PC-3 (cell line): ENCODE results near the gene CTNND1. TPM values are rescaled to one million over a fixed set of nuclear protein-coding genes. Genes with fewer than 3 reads are reported as not detected.

ENCODE experiments used
- ATAC-seq: fragments of 200-7000 bp; cut with Tn5 transposase; 2 replicates; pipeline ENCODE4 v1.9.1; 2020; ENCODE audit warnings: mild to moderate bottlenecking, moderate library complexity
- BruUV-seq: library from RNA; stranded (reverse); fragments of 400-500 nt; replicated peaks from 2 replicates; lab custom pipeline; 2021; lab: Mats Ljungman, UMichigan
- CTCF ChIA-PET: fragments of 300-600 bp; sonication (Branson Sonifier 250); formaldehyde crosslinking; loops from one replicate; lab custom pipeline; 2022; ENCODE audit warnings: antibody characterized with exemption; lab: Charles Lee
- POLR2A ChIA-PET: fragments of 300-600 bp; sonication (Branson Sonifier 250); formaldehyde crosslinking; loops from one replicate; lab custom pipeline; 2022; ENCODE audit warnings: antibody characterized with exemption; ENCODE audit not compliant: unreplicated experiment; lab: Charles Lee
- DNase-seq: peaks from one replicate; pipeline ENCODE4 v3.0.0-alpha.2; 2015
- H2AFZ ChIP-seq: fragments of 300-600 bp; sonication (generic); 2 replicates; pipeline ENCODE4 v1.6.0; 2016; ENCODE audit warnings: antibody characterized with exemption, low read length
- H3F3A ChIP-seq: fragments of 300-600 bp; sonication (generic); one replicate; pipeline ENCODE4 v1.6.0; 2017; ENCODE audit warnings: antibody characterized with exemption, low read length, control low read depth, mild to moderate bottlenecking; ENCODE audit not compliant: unreplicated experiment
- H3K27ac ChIP-seq: fragments of 300-600 bp; sonication (generic); 2 replicates; pipeline ENCODE4 v1.5.1; 2016; ENCODE audit warnings: mild to moderate bottlenecking, low read length
- H3K27me3 ChIP-seq: fragments of 300-600 bp; sonication (generic); 2 replicates; pipeline ENCODE4 v1.6.1; 2016; ENCODE audit warnings: low read length, mixed read lengths
- H3K36me3 ChIP-seq: fragments of 300-600 bp; sonication (generic); 2 replicates; pipeline ENCODE4 v1.6.1; 2016; ENCODE audit warnings: low read depth, mixed run types, low read length, mixed read lengths
- H3K4me1 ChIP-seq: fragments of 300-600 bp; sonication (generic); 2 replicates; pipeline ENCODE4 v1.5.1; 2016; ENCODE audit warnings: low read length; ENCODE audit not compliant: insufficient read depth
- H3K4me2 ChIP-seq: fragments of 300-600 bp; sonication (generic); 2 replicates; pipeline ENCODE4 v1.6.0; 2016; ENCODE audit warnings: low read length
- H3K4me3 ChIP-seq: fragments of 300-600 bp; sonication (generic); 2 replicates; pipeline ENCODE4 v1.5.1; 2016; ENCODE audit warnings: mild to moderate bottlenecking, low read length, mixed read lengths
- H3K79me2 ChIP-seq: fragments of 300-600 bp; sonication (generic); 2 replicates; pipeline ENCODE4 v1.6.1; 2017; ENCODE audit warnings: low read length, mixed read lengths
- H3K9ac ChIP-seq: fragments of 300-600 bp; sonication (generic); 2 replicates; pipeline ENCODE4 v1.6.0; 2016; ENCODE audit warnings: mild to moderate bottlenecking, low read length
- H3K9me2 ChIP-seq: fragments of 300-600 bp; sonication (generic); replicated peaks from 2 replicates; pipeline ENCODE4 v1.6.1; 2016; ENCODE audit warnings: mixed run types, low read length, mixed read lengths
- H3K9me3 ChIP-seq: fragments of 300-600 bp; sonication (generic); 2 replicates; pipeline ENCODE4 v1.6.1; 2016; ENCODE audit warnings: low read length, mixed read lengths
- H4K20me1 ChIP-seq: fragments of 300-600 bp; sonication (generic); 2 replicates; pipeline ENCODE4 v1.6.1; 2016; ENCODE audit warnings: low read length, mixed read lengths
- CTCF ChIP-seq: fragments of 300-600 bp; sonication (generic); conservative IDR thresholded peaks from 2 replicates; pipeline ENCODE4 v1.5.1; 2017; ENCODE audit warnings: antibody characterized with exemption, low read depth, mild to moderate bottlenecking, low read length
- EZH2 ChIP-seq: fragments of 300-600 bp; sonication (generic); IDR thresholded peaks from one replicate; pipeline ENCODE4 v1.6.1; 2017; ENCODE audit warnings: antibody characterized with exemption, mild to moderate bottlenecking, low read length; ENCODE audit not compliant: unreplicated experiment
- EZH2phosphoT487 ChIP-seq: fragments of 300-600 bp; sonication (generic); IDR thresholded peaks from 2 replicates; pipeline ENCODE4 v1.6.1; 2018; ENCODE audit warnings: mild to moderate bottlenecking, antibody characterized with exemption, low read length, borderline replicate concordance
- intact Hi-C: fragments of 100-400 bp; cut with micrococcal nuclease; formaldehyde crosslinking; loops from 2 replicates; pipeline ENCODE4 v1.9.0; 2023
- total RNA-seq: library from RNA; depleted of rRNA; stranded (reverse); fragments of >200 nt; gene quantifications from 2 replicates; pipeline ENCODE4 v1.2.3, GENCODE V29; 2014

Gene CTNND1
- total RNA-seq, 1 experiment from 2014 or later = 121 TPM

- Histone ChIP-seq H4K20me1 (no peaks in the 10 kb centered on the region), H3K4me1 (0 out of 2 replicates have a peak, but pooled peaks cover 3% of the 10 kb centered on the region), H3K9ac (no peak within 1 kb of the TSS), H3K27me3 (no peaks in the 10 kb centered on the region), H3K36me3 (no peaks in the 10 kb centered on the region), H3F3A (peaks cover 5% of the 10 kb centered on the region), H3K9me3 (no peaks in the 10 kb centered on the region), H2AFZ (no peak within 1 kb of the TSS), H3K4me2 (no peak within 1 kb of the TSS), H3K79me2 (no peaks in the 10 kb centered on the region), H3K4me3 (no peak within 1 kb of the TSS), H3K9me2 (no peaks in the 10 kb centered on the region), H3K27ac (no peak within 1 kb of the TSS)
- ChIA-PET POLR2A (interaction anchor here (0.6 to 1.1 kb wide), 2 partner anchors 9 to 48 kb away, joined by 5 read pairs; no protein-coding TSS in a partner anchor), CTCF (interaction anchor here (0.5 to 2.7 kb wide), 9 partner anchors 10 to 762 kb away, joined by 3 to 46 read pairs (median 5); partner anchors contain the start of gene CTNND1)
- no peak for TF ChIP-seq EZH2phosphoT487
- no peak for TF ChIP-seq EZH2
- TF ChIP-seq CTCF = peak; percentile 87
- peak; percentile 92 for ATAC-seq
- intact Hi-C loops = loop anchor here (1.0 kb wide), 1 partner anchor 49 kb away; no protein-coding TSS in a partner anchor
- no TSS peak for BruUV-seq
- DNase-seq = peak; percentile 79
These were observed 9.8 kb upstream of the CTNND1 start, which contains the start of gene BTBD18 for GRCh38 chr11:57751676-57752253. Gene BTBD18, minus strand, starts transcription at chr11:57751819. Its CDS starts 631 bp downstream, at chr11:57751188.

GRCh38 chr11:57752954-57753353, 8.6 kb upstream of the CTNND1 start:
- ATAC-seq (no peak), DNase-seq (no peak)
- TF ChIP-seq EZH2 (no peak), EZH2phosphoT487 (no peak), CTCF (no peak)
- Histone ChIP-seq H3K4me3 (no peak overlapping the region), H3K4me2 (no peak overlapping the region), H2AFZ (no peak overlapping the region), H3K27me3 (no peaks in the 10 kb centered on the region), H3K9ac (no peak overlapping the region), H3F3A (peaks cover 3% of the 10 kb centered on the region), H3K9me2 (no peaks in the 10 kb centered on the region), H3K9me3 (no peaks in the 10 kb centered on the region), H3K27ac (no peak overlapping the region), H4K20me1 (no peaks in the 10 kb centered on the region), H3K36me3 (no peaks in the 10 kb centered on the region), H3K79me2 (no peaks in the 10 kb centered on the region), H3K4me1 (0 out of 2 replicates have a peak, but pooled peaks cover 3% of the 10 kb centered on the region)
- ChIA-PET CTCF (interaction anchor here (0.7 to 2.7 kb wide), 3 partner anchors 41 to 47 kb away, joined by 4 to 46 read pairs (median 13); no protein-coding TSS in a partner anchor), POLR2A (no interaction called here)
- intact Hi-C loops = no loop called here
- BruUV-seq = no TSS peak

DNA sequence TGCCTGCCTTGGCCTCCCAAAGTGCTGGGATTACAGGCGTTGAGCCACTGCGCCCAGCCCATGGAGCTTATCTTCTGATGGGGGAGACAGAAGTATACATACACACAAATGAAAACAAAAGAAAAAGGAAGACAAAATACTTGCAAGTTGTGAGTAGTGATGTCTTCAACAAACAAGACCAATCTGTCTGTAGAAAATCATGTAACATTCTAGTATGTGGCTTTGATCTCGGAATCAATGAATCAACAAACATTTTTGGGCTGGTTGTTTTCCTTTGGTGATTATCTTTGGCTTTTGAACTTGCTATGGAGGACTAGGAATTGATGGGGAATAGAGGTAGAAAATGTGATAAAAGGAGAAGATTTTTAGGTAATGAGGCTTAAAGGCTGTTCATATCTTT, 3.4 kb upstream of the CTNND1 start:
- H2AFZ ChIP-seq = no peak overlapping the region
- H3K4me2 ChIP-seq = no peak overlapping the region
- H3K4me3 ChIP-seq = no peak overlapping the region
- H3K4me1 ChIP-seq = peaks cover 4% of the 10 kb centered on the region; the same call in 1 of the 2 replicates
- H3K79me2 ChIP-seq = peaks cover 16% of the 10 kb centered on the region
- H4K20me1 ChIP-seq = peaks cover 8% of the 10 kb centered on the region; the same call in 1 of the 2 replicates
- CTCF ChIA-PET = interaction anchor here (2.3 kb wide), 1 partner anchor 43 kb away, joined by 13 read pairs; no protein-coding TSS in a partner anchor
- H3K27me3 ChIP-seq = no peaks in the 10 kb centered on the region
- no TSS peak for BruUV-seq
- ATAC-seq (no peak), DNase-seq (no peak)
- no peaks in the 10 kb centered on the region for H3K36me3 ChIP-seq
- TF ChIP-seq EZH2phosphoT487 (no peak), EZH2 (no peak), CTCF (no peak)
- no peaks in the 10 kb centered on the region for H3K9me2 ChIP-seq
- no peaks in the 10 kb centered on the region for H3K9me3 ChIP-seq
- H3K9ac ChIP-seq = no peak overlapping the region
- POLR2A ChIA-PET = no interaction called here
- H3K27ac ChIP-seq = no peak overlapping the region
- no peaks in the 10 kb centered on the region for H3F3A ChIP-seq
- intact Hi-C loops = no loop called here
